ENCODE results near the gene MIDN.

The MIDN gene

GRCh38 chr19:1282588-1283206, 34.3 kb downstream of the MIDN start:
- no peak for DNase-seq (ENCODE audit: low read depth in 3 of 3)

GRCh38 chr19:1283207-1283916, 35.0 kb downstream of the MIDN start:
- DNase-seq (ENCODE audit: low read depth in 3 of 3) = no peak

- DNase-seq (ENCODE audit: low read depth in 3 of 3) = no peak
These were observed 35.5 kb downstream of the MIDN start for GRCh38 chr19:1283917-1284292.

GRCh38 chr19:1284293-1284978, 36.1 kb downstream of the MIDN start:
- DNase-seq (ENCODE audit: low read depth in 3 of 3) = no peak

- DNase-seq (ENCODE audit: low read depth in 3 of 3) = no peak
These were observed 36.8 kb downstream of the MIDN start for GRCh38 chr19:1284979-1285736.

GRCh38 chr19:1285737-1286360, 37.5 kb downstream of the MIDN start, which contains the start of gene EFNA2:
EFNA2 (plus strand) TSS chr19:1285873; CDS start chr19:1286169, 296 bp downstream.
- DNase-seq (ENCODE audit: low read depth in 3 of 3) = no peak

- DNase-seq (ENCODE audit: low read depth in 3 of 3) = no peak
These were observed 38.3 kb downstream of the MIDN start for GRCh38 chr19:1286487-1287353.

- no peak for DNase-seq (ENCODE audit: low read depth in 3 of 3)
These were observed 39.2 kb downstream of the MIDN start for GRCh38 chr19:1287354-1288225.

- DNase-seq (ENCODE audit: low read depth in 3 of 3) = no peak
These were observed 39.8 kb downstream of the MIDN start for GRCh38 chr19:1288226-1288612.

GRCh38 chr19:1288833-1289685, 40.7 kb downstream of the MIDN start:
- no peak for DNase-seq (ENCODE audit: low read depth in 3 of 3)

- DNase-seq (ENCODE audit: low read depth in 3 of 3) = no peak
These were observed 41.3 kb downstream of the MIDN start for GRCh38 chr19:1289686-1290025.

- no peak for DNase-seq (ENCODE audit: low read depth in 3 of 3)
These were observed 41.9 kb downstream of the MIDN start for GRCh38 chr19:1290196-1290702.

GRCh38 chr19:1290703-1291651, 42.6 kb downstream of the MIDN start:
- DNase-seq (ENCODE audit: low read depth in 3 of 3) = no peak

- no peak for DNase-seq (ENCODE audit: low read depth in 3 of 3)
These were observed 43.5 kb downstream of the MIDN start for GRCh38 chr19:1291761-1292418.

GRCh38 chr19:1292419-1293151, 44.2 kb downstream of the MIDN start:
- no peak for DNase-seq (ENCODE audit: low read depth in 3 of 3)

All from stimulated activated CD4-positive, alpha-beta T cell treated with anti-CD3 and anti-CD28 coated beads, TNF-alpha, amount 100 ng/mL, for 4 hours (primary cell).